Liver (tissue), 3 donors: Measurements from ENCODE around the gene KPNA5.

Source experiments
- ATF3 ChIP-seq: IDR thresholded peaks from 2 replicates; pipeline ENCODE4 v1.6.1; 2016; ENCODE audit warnings: antibody characterized with exemption
- CTCF ChIP-seq: fragments of 150-350 bp; IDR thresholded peaks from 2 replicates; pipeline ENCODE4 v1.5.1; 2017; ENCODE audit warnings: improper control_type of control experiment, low read depth, low read length; ENCODE audit not compliant: missing input control
- FOXA1 ChIP-seq: IDR thresholded peaks from 2 replicates; pipeline ENCODE4 v1.6.1; 2016; ENCODE audit warnings: antibody characterized with exemption
- GABPA ChIP-seq, 2 donors: IDR thresholded peaks in 1 of 2; conservative IDR thresholded peaks in 1 of 2; 2 replicates each; pipeline ENCODE4 v1.6.1; 2016; ENCODE audit warnings: antibody characterized with exemption in 2 of 2, mild to moderate bottlenecking in 1 of 2, moderate library complexity in 1 of 2
- HNF4A ChIP-seq, 2 donors: conservative IDR thresholded peaks; 2 replicates each; pipeline ENCODE4 v1.6.1; 2016; ENCODE audit warnings: antibody characterized with exemption in 2 of 2, mild to moderate bottlenecking in 2 of 2
- HNF4G ChIP-seq: IDR thresholded peaks from 2 replicates; pipeline ENCODE4 v1.6.1; 2016; ENCODE audit warnings: antibody characterized with exemption
- JUND ChIP-seq, 2 donors: IDR thresholded peaks; 2 replicates each; pipeline ENCODE4 v1.6.1; 2016; ENCODE audit warnings: antibody characterized with exemption in 2 of 2
- MAX ChIP-seq: IDR thresholded peaks from 2 replicates; pipeline ENCODE4 v1.6.1; 2016; ENCODE audit warnings: antibody characterized with exemption
- NR2F2 ChIP-seq: IDR thresholded peaks from 2 replicates; pipeline ENCODE4 v1.6.1; 2016; ENCODE audit warnings: antibody characterized with exemption
- REST ChIP-seq: IDR thresholded peaks from 2 replicates; pipeline ENCODE4 v1.6.1; 2016; ENCODE audit warnings: antibody characterized with exemption, mild to moderate bottlenecking
- RXRA ChIP-seq, 2 donors: IDR thresholded peaks; 2 replicates each; pipeline ENCODE4 v1.6.1; 2017 to 2018; ENCODE audit warnings: antibody characterized with exemption in 2 of 2, mild to moderate bottlenecking in 1 of 2
- SP1 ChIP-seq: IDR thresholded peaks from 2 replicates; pipeline ENCODE4 v1.6.1; 2018; ENCODE audit warnings: antibody characterized with exemption, mild to moderate bottlenecking
- TAF1 ChIP-seq: conservative IDR thresholded peaks from 2 replicates; pipeline ENCODE4 v1.6.1; 2016; ENCODE audit warnings: antibody characterized with exemption, mild to moderate bottlenecking
- YY1 ChIP-seq: IDR thresholded peaks from 2 replicates; pipeline ENCODE4 v1.6.1; 2016; ENCODE audit warnings: antibody characterized with exemption, mild to moderate bottlenecking
- donor health status: healthy.
- donor health status: healthy.

GRCh38 chr6:116680880-116681672 lies at the start of gene KPNA5:
- TF ChIP-seq TAF1 (peak; percentile 92), CTCF (no peak), YY1 (peak; percentile 98), RXRA (IDR thresholded peaks at IDR 0.05) (no peak), HNF4G (no peak), MAX (peak; percentile 16), JUND (IDR thresholded peaks at IDR 0.05) (no peak), REST (peak; percentile 68), ATF3 (no peak), FOXA1 (peak; percentile 25), GABPA (IDR thresholded peaks at IDR 0.05 in 1 of 2, conservative IDR thresholded peaks at IDR 0.05 in 1 of 2) (no peak), SP1 (peak; percentile 65), NR2F2 (no peak), HNF4A (conservative IDR thresholded peaks at IDR 0.05) (no peak)
